ENCODE measurements around the gene ORMDL1.
"Not testable (repeated sequence)": the region's sequence is repeated elsewhere in the genome, so short reads cannot be mapped to it uniquely, and the experiment has no call there.

ORMDL1 gene

DNA sequence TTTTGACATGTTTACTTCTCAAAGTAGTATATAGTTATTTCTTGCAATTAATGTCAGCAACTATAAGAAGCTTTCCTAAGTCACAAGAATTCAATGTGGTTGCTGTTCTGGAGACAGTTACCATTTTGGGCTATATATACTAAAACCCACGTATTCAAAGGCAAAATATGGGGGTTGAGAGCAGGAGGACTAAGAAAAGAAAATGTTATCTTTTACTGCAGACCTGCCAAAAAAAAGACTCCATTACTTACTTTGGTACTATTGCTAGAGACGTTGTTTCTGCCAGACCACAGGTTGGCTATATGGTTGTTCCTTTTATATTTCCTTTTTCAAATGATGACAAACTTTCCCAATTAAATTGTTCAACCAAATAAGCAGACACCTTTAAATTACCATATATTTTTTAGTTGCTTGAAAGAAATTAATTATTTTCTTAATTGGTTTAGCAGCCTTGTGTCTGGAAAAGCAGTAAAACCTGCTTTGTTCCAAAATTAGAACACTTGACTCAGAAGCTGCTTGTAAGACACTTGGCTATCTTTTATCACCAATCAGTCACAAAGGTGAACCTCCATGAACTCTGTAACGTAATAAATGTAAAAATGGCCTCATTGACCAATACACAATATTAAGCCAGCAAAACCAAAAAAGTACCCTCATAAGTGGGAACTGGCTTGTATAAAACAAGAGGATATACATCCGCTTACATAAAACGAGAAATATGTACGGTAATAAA lies 13.4 kb downstream of the ORMDL1 start:
- DNase-seq, result no peak

DNA sequence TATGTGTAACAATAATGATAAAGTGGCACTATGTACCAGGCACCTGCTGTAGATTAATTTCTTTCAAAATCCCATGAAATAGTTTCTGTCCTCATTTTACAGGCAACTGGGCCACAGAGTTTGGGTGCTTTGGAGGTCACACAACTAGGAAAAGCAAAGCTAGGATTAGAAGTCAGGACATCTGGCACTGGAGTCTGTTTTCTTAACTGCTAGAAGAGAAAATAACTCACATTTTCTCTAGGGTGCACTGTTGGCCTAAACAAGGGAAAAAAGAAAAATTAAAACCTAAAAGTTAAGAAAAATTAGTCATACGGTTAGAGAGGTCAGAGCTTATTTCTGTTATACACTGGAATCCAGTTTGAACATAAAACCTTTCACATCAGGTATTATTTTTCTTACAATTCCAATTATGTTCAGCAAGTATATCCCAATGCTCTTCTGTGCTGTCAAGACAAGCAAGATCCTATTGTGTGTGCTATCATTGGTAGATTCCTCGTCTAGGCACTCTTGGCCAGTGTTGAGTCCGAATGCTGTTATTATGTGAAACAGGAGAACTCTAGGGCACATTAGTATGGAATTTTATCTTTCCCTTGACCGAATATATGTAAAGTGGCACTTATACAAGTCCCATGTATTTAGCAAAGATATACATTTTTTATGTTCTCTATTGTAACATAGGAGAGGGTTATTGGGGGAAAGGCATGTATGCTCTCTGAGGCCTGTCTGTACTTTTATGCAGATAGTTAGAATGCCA lies 20.1 kb downstream of the ORMDL1 start:
- DNase-seq, result peak; percentile 17

DNA sequence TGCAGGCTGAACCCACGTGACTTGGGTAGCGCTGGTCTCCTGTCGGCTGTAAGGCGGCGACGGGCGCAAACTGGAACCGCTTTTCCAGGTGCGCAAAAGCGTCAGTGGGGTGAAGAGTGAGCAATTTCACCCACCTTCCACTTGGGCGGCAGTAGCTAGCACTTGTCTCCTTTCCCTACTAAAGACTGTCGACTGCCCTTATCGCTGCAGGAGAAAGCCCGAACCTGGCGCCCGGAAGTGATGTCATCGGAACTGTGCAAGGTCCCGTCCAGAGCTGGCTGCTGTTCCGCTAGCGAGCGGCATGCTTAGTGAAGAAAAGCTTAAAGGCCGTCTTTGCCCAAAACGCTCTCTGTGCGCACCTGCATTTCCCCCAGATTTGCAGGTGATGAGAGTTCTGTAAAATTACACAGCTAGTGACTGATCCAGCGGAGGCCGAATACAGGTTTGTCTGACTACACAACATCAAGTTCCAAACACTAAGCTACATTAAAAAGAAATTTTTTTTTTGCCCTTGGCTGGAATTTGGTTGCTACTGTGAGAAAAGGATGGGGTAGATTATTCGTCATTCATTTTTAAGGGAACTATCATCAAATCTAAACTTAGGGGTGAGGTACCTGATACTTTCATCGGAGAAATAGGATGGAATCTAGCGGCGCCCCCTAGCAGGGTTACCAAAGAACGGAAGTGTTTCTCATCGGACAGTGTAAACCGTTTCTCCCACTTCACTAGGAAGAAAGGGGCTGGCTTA lies 21.4 kb downstream of the ORMDL1 start, which contains the start of gene OSGEPL1:
TSS of gene OSGEPL1 (minus strand) at position 242 of the 748 bp plus-strand sequence. CDS start 1,152 bp downstream, outside the sequence.
- peak; percentile 98 for DNase-seq

DNA sequence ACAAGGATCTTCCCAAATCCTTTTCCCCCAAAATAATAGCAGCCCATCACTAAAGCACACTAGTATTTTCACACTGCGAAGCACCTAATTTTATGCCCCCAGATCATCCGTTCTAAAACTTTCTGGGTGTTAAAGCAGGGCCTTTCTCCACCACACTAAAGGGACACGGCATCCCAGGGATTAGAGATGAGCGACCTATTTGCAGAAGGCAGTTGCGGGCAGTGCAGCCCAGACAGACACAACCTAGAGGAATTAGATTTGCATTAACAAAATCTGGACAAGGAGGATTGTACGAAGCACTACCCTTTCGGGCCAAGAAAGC lies 21.9 kb downstream of the ORMDL1 start:
- DNase-seq, result no peak

DNA sequence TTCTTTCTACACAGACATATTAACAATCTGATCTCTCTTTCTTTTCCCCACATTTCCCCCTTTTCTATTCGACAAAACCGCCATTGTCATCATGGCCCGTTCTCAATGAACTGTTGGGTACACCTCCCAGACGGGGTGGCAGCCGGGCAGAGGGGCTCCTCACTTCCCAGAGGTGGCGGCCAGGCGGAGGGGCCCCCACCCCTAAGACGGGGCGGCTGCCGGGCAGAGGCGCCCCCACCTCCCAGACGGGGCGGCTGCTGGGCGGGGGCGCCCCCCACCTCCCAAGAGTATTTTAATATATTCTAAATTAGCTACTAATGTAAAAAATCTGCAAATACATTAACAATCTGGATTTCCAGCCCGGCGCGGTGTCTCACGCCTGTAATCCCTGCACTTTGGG lies 24.0 kb downstream of the ORMDL1 start:
- not testable (repeated sequence) for DNase-seq

DNA sequence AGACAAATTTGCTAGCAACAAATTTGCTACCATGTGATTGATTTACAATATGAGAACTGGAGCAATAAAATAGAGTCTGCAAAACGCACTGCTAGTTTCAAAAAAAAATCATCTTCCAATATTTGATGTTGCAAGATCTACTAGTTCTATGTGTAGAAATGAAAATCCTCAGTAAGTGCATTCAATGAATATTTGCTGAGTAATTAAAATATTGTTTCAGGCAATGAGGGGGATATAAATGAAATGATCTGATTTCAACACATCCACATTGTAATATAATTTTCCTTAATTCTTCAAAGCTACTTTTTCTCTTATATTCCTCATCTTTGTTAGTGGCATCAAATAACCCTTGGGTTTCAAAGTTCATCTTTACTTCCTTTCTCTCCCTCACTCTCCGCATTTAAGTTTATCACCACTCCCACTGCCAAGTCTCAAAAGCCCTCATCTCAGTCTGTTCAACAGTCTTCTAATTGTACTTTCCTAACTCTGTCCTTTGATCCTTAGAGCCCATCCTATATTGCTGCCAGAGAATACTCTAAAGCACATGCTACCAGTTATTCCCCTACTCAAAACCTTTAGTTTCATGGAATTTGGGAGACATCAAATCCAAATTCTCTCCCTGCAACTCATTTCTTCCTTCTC lies 27.7 kb downstream of the ORMDL1 start:
- no peak for DNase-seq

DNA sequence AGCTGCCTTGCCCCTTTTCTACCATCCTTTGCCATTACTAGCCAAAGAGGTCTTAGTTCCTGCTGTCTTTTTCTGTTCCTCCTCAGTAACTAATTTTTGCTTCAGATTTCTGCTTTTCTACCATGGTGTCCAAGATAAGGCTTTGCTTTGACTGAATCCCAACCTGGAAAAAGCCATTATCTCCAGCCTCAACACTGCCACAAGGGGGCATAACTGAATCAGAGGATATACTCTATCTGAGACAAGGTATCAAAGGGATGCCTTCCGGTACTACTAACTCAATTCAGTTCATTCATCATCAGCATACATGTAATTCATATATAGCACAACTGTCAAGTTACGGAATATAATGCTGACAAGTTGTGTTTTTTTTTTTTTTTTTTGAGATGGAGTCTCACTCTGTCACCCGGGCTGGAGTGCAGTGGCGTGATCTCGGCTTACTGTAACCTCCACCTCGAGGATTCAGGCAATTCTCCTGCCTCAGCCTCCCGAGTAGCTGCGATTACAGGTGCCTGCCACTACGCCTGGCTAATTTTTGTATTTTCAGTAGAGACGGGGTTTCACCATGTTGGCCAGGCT lies 33.0 kb downstream of the ORMDL1 start:
- peak; percentile 69 for DNase-seq

DNA sequence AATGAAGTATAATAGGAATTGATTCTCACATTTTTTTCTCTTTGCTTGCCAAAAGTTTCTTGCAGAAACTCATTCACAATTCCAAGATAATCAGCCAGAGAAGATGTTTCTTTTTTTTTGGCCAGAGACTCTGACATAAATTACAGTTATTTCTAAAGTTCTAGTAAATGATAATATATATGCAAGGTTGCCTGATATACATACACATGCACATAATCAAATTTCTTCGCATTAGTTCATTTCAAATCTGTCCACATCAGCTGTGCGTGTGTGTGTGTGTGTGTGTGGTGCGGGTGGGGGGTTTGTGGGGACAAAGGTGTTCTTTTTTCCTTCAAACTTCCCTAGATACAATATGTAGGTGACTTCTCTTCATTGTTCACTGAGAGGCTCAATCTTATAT lies 54.7 kb downstream of the ORMDL1 start:
- DNase-seq, result no peak

DNA sequence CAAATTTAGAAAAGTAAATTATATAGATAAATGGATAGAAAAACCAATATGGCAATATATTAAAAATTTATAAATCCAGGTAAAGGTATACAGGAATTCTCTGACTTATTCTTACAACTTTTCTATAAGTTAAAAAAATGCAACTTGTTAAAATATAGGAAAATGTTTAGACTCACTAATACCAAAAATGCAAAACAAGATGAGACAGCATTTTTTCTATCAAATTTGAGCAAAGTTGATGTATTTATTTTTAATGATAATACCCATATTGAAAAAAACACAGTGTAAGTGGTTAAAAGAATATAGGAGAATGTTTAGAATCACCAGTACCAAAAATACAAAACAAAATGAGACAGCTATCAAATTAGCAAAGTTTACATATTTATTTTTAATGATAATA lies 57.3 kb downstream of the ORMDL1 start:
- DNase-seq, result no peak

DNA sequence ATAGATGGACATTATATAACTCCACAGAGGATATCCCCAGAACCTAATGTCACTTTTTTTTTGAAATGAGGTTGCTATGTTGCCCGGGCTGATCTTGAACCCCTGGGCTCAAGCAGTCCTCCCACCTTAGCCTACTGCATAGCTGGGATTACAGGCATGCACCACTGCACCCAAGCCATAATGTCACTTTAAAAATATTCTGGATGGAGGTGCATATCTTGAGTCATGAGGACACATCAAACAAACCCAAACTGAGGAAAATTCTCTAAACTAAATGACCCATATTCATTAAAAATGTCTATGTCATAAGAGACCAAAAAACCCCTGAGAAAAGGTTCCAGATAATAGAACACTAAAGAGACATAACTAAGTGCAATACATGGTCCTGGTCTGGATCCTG lies 57.9 kb downstream of the ORMDL1 start:
- no peak for DNase-seq

DNA sequence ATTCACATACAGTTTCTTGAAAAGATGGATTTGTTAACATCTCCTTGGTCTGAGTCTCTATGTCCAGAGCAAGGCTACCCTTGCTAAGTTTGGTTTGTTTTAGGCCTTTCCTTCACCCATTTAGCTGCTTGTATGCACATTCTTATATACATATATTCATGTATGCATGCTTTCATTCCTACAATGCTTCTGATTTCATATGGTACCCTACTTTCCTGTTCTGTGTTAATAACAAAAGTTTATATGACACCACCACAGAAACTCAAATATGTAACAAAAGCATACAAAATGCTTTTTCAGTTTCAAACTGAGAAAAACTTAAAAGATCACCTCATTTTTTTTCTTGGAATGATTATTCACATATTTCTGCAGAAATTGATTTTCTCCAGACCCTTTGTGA lies 60.9 kb downstream of the ORMDL1 start:
- DNase-seq, result no peak
